Keratinocyte (primary cell): ENCODE measurements around the gene SMURF2. TPM values are rescaled to one million over a fixed set of nuclear protein-coding genes. Genes with fewer than 3 reads are reported as not detected.

Experiments used
- DNase-seq: peaks from one replicate; pipeline ENCODE4 v3.0.0-alpha.2; 2011; ENCODE audit warnings: low read depth, missing footprints, low spot score
- FAIRE-seq: peaks from 2 replicates; lab custom pipeline; 2011; peaks lifted over from hg19 to GRCh38; lab: Jason Lieb, UNC
- H2AFZ ChIP-seq: 2 replicates; pipeline ENCODE4 v1.6.0; 2012; ENCODE audit warnings: low read length, control low read depth, inconsistent platforms; ENCODE audit not compliant: control insufficient read depth
- H3K27ac ChIP-seq: 2 replicates; pipeline ENCODE4 v1.5.1; 2011; ENCODE audit warnings: low read length; ENCODE audit not compliant: control insufficient read depth, insufficient read depth
- H3K27me3 ChIP-seq: 3 replicates; pipeline ENCODE4 v1.6.0; 2011; ENCODE audit warnings: low read length; ENCODE audit not compliant: control insufficient read depth, insufficient read depth; ENCODE audit errors: extremely low read depth
- H3K36me3 ChIP-seq, 2 experiments: 2 replicates in 1 of 2; 3 replicates in 1 of 2; pipeline ENCODE4 v1.5.1; 2011; ENCODE audit warnings: low read length in 2 of 2, mild to moderate bottlenecking in 1 of 2; ENCODE audit not compliant: control insufficient read depth in 2 of 2, insufficient read depth in 2 of 2; ENCODE audit errors: extremely low read depth in 1 of 2
- H3K4me1 ChIP-seq: 3 replicates; pipeline ENCODE4 v1.5.1; 2011; ENCODE audit warnings: low read length; ENCODE audit not compliant: control insufficient read depth, insufficient read depth; ENCODE audit errors: extremely low read depth
- H3K4me2 ChIP-seq: 3 replicates; pipeline ENCODE4 v1.6.0; 2011; ENCODE audit warnings: low read depth, low read length; ENCODE audit not compliant: control insufficient read depth, insufficient read depth; ENCODE audit errors: extremely low read depth
- H3K4me3 ChIP-seq, 3 experiments: fragments of 200-600 bp in 1 of 3; sonication (generic) in 1 of 3; 2 replicates in 2 of 3; 3 replicates in 1 of 3; pipeline ENCODE4 v1.5.1; 2011 to 2016; ENCODE audit warnings: low read length in 3 of 3, mild to moderate bottlenecking in 3 of 3, control low read depth in 2 of 3, inconsistent platforms in 1 of 3, low read depth in 1 of 3, mixed read lengths in 1 of 3, mixed run types in 1 of 3, moderate library complexity in 1 of 3; ENCODE audit not compliant: control insufficient read depth in 2 of 3, insufficient read depth in 2 of 3; ENCODE audit errors: extremely low read depth in 1 of 3
- H3K79me2 ChIP-seq: 2 replicates; pipeline ENCODE4 v1.6.0; 2012; ENCODE audit warnings: low read length; ENCODE audit not compliant: control insufficient read depth, insufficient read depth
- H3K9ac ChIP-seq: 3 replicates; pipeline ENCODE4 v1.6.0; 2011; ENCODE audit warnings: low read length; ENCODE audit not compliant: control insufficient read depth, insufficient read depth; ENCODE audit errors: extremely low read depth
- H3K9me1 ChIP-seq: 3 replicates; pipeline ENCODE4 v1.6.0; 2011; ENCODE audit warnings: low read length; ENCODE audit not compliant: control insufficient read depth, insufficient read depth; ENCODE audit errors: extremely low read depth
- H3K9me3 ChIP-seq: 2 replicates; pipeline ENCODE4 v1.5.1; 2012; ENCODE audit warnings: low read depth, low read length; ENCODE audit not compliant: control insufficient read depth
- H4K20me1 ChIP-seq: 3 replicates; pipeline ENCODE4 v1.6.0; 2011; ENCODE audit warnings: low read length; ENCODE audit not compliant: control insufficient read depth, insufficient read depth; ENCODE audit errors: extremely low read depth
- EZH2 ChIP-seq: IDR thresholded peaks from one replicate; pipeline ENCODE4 v1.6.1; 2012; ENCODE audit warnings: inconsistent platforms, mild to moderate bottlenecking, low read length, moderate library complexity
- dilution Hi-C: fragments of 300-500 bp; cut with MboI; formaldehyde crosslinking; loops from one replicate; pipeline ENCODE4 v1.7.0; 2020; ENCODE audit warnings: low sequenced_read_pairs; ENCODE audit not compliant: extremely low pct_ligation_motif_present
- polyA plus RNA-seq, 5 experiments: library from polyadenylated mRNA; depleted of rRNA in 3 of 5; stranded (reverse) in 3 of 5; stranded (forward) in 1 of 5; unstranded in 1 of 5; fragments of >200 nt; gene quantifications; 1 replicate in 1 of 5; 2 replicates in 3 of 5; 3 replicates in 1 of 5; pipeline versions ENCODE4 v1.2.1 to v1.2.3, GENCODE V29; 2011 to 2012; ENCODE audit warnings: missing spikeins in 2 of 5, low read depth in 1 of 5, low replicate concordance in 1 of 5
- TF ChIP-seq, protein P1 (sequence below), 3 experiments: IDR thresholded peaks in 1 of 3; conservative IDR thresholded peaks in 1 of 3; optimal IDR thresholded peaks in 1 of 3; 2 replicates in 2 of 3; 3 replicates in 1 of 3; pipeline versions ENCODE3 to v1.5.1; 2011; ENCODE audit warnings: low read length in 3 of 3, mild to moderate bottlenecking in 3 of 3, moderate library complexity in 2 of 3, control low read depth in 1 of 3, inconsistent platforms in 1 of 3; ENCODE audit not compliant: insufficient read depth in 2 of 3; ENCODE audit errors: extremely low read depth in 1 of 3

Gene SMURF2
- polyA plus RNA-seq, 1 donor (not counting 4 experiments of a cell fraction or from before 2014, with no cell fraction given) = 128 TPM

DNA sequence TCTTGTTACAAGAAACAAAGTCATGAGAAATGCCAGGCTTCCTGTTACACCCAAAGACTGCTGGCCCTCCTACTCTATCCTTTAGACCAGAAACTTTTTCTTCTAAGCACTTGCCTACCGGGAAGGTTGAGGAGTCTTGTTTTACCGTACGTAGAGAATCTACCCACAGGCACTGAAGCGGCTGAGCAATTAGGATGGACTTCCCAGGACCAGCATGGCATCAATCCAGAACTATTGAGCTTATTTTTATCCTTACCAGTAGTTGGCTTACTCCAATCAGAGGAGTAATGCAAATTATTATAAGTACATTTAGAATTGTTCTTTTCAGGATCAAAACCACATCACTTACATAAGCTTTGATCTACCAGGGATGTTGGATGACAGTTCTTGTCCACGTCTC, 129.7 kb downstream of the SMURF2 start:
- Histone ChIP-seq H3K4me2 (no peak overlapping the region), H4K20me1 (peaks cover 4% of the 10 kb centered on the region), H3K27ac (no peak overlapping the region), H3K9me3 (no peaks in the 10 kb centered on the region), H3K79me2 (no peaks in the 10 kb centered on the region), H3K4me3 (no peak overlapping the region), H3K4me1 (no peaks in the 10 kb centered on the region), H3K36me3 (peaks cover 22 to 39% of the 10 kb centered on the region in 2 experiments), H3K9ac (no peak overlapping the region), H3K9me1 (no peaks in the 10 kb centered on the region), H3K27me3 (no peaks in the 10 kb centered on the region), H2AFZ (no peak overlapping the region)
- TF ChIP-seq, protein P1, sequence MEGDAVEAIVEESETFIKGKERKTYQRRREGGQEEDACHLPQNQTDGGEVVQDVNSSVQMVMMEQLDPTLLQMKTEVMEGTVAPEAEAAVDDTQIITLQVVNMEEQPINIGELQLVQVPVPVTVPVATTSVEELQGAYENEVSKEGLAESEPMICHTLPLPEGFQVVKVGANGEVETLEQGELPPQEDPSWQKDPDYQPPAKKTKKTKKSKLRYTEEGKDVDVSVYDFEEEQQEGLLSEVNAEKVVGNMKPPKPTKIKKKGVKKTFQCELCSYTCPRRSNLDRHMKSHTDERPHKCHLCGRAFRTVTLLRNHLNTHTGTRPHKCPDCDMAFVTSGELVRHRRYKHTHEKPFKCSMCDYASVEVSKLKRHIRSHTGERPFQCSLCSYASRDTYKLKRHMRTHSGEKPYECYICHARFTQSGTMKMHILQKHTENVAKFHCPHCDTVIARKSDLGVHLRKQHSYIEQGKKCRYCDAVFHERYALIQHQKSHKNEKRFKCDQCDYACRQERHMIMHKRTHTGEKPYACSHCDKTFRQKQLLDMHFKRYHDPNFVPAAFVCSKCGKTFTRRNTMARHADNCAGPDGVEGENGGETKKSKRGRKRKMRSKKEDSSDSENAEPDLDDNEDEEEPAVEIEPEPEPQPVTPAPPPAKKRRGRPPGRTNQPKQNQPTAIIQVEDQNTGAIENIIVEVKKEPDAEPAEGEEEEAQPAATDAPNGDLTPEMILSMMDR (optimal IDR thresholded peaks at IDR 0.05 in 1 of 3, IDR thresholded peaks at IDR 0.05 in 1 of 3, conservative IDR thresholded peaks at IDR 0.05 in 1 of 3; ENCODE audit: extremely low read depth in 1 of 3, insufficient read depth in 2 of 3, low read length in 3 of 3) = no peak
- no peak for TF ChIP-seq EZH2
- dilution Hi-C loops = no loop called here
- FAIRE-seq (no peak), DNase-seq (no peak)

DNA sequence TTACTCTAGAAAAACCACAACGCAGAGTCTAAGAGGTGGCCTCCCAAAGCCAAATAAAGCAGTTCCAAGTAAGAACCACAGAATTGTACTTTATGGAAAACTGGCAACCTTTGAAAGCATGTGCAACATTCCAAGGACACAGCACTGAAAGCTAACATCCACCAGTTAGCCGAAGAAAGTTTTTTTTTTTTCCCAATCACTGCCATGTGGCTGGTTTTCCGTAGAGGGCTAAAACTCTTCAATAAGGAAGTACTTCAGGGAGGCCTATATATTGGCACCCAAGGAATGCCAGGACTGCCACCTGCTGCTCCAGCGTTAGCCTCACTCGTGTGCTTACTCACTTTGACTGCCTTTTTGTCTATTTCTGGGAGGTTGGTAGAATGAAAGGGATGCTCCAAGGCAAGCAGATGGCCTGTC, 130.1 kb downstream of the SMURF2 start:
- dilution Hi-C loops = no loop called here

More for the DNA sequence above, 130.1 kb downstream of the SMURF2 start:
- Histone ChIP-seq H4K20me1 (peaks cover 4% of the 10 kb centered on the region), H3K27me3 (no peaks in the 10 kb centered on the region), H2AFZ (no peak overlapping the region), H3K27ac (no peak overlapping the region), H3K4me1 (no peaks in the 10 kb centered on the region), H3K4me2 (no peak overlapping the region), H3K4me3 (no peak overlapping the region), H3K9me1 (no peaks in the 10 kb centered on the region), H3K79me2 (no peaks in the 10 kb centered on the region), H3K36me3 (peaks cover 24 to 39% of the 10 kb centered on the region in 2 experiments), H3K9ac (no peak overlapping the region), H3K9me3 (no peaks in the 10 kb centered on the region)
- TF ChIP-seq EZH2 = no peak
- TF ChIP-seq, protein P1 (optimal IDR thresholded peaks at IDR 0.05 in 1 of 3, IDR thresholded peaks at IDR 0.05 in 1 of 3, conservative IDR thresholded peaks at IDR 0.05 in 1 of 3; ENCODE audit: extremely low read depth in 1 of 3, insufficient read depth in 2 of 3, low read length in 3 of 3) = no peak
- no peak for FAIRE-seq
- DNase-seq = no peak
